ENCODE data around the gene FGF18. TPM values are rescaled to one million over a fixed set of nuclear protein-coding genes. Genes with fewer than 3 reads are reported as not detected.

FGF18 gene
- total and polyA plus RNA-seq, 9 of the 15 experiments (the other 6 are each of a cell fraction or from before 2014, with no cell fraction given) = 0.05 to 0.18 (median 0.11) TPM; not detected in 6

- no peak for TF ChIP-seq MXI1 (IDR thresholded peaks at IDR 0.05; ENCODE audit: low read depth, low read length)
- TF ChIP-seq KLF16 (IDR thresholded peaks at IDR 0.05) = 0 out of 2 replicates have a peak, but pooled peaks have one; percentile 32
- no peak for TF ChIP-seq FOS (IDR thresholded peaks at IDR 0.05; ENCODE audit: extremely low read depth, insufficient read length)
- TF ChIP-seq THRAP3 (IDR thresholded peaks at IDR 0.05; ENCODE audit: borderline replicate concordance) = no peak
- TF ChIP-seq CHCHD3 (CRISPR knock-in tag; IDR thresholded peaks at IDR 0.05) = no peak
- TF ChIP-seq DIDO1 (tag; IDR thresholded peaks at IDR 0.05; ENCODE audit: low read depth) = peak; percentile 54; the same call in 1 of the 2 replicates
- no peak for TF ChIP-seq PCBP1 (IDR thresholded peaks at IDR 0.05; ENCODE audit: low read depth, low read length, poor library complexity, severe bottlenecking)
- no peak for TF ChIP-seq MEF2A (IDR thresholded peaks at IDR 0.05; ENCODE audit: control insufficient read depth, low read depth, low read length)
- TF ChIP-seq SMAD3 (CRISPR knock-in tag; conservative IDR thresholded peaks at IDR 0.05) = no peak
- no peak for TF ChIP-seq ZNF395 (CRISPR knock-in tag; IDR thresholded peaks at IDR 0.05)
- TF ChIP-seq ZNF449 (CRISPR knock-in tag; IDR thresholded peaks at IDR 0.05) = no peak
- TF ChIP-seq KAT2B (IDR thresholded peaks at IDR 0.05; ENCODE audit: low read depth, low read length) = no peak
- TF ChIP-seq SREBF2 (CRISPR knock-in tag; IDR thresholded peaks at IDR 0.05) = no peak
- no peak for TF ChIP-seq ADNP (tag; IDR thresholded peaks at IDR 0.05)
- TF ChIP-seq TCFL5 (CRISPR knock-in tag; conservative IDR thresholded peaks at IDR 0.05) = no peak
- TF ChIP-seq TSC22D4 (tag; IDR thresholded peaks at IDR 0.05) = no peak
- no peak for TF ChIP-seq ZNF512 (tag; IDR thresholded peaks at IDR 0.05)
- TF ChIP-seq SP1 (CRISPR knock-in tag; IDR thresholded peaks at IDR 0.05) = no peak
- TF ChIP-seq SLC30A9 (CRISPR knock-in tag; IDR thresholded peaks at IDR 0.05) = no peak
- no peak for TF ChIP-seq ZBED1 (IDR thresholded peaks at IDR 0.05)
- no peak for TF ChIP-seq CAMTA2 (CRISPR knock-in tag; conservative IDR thresholded peaks at IDR 0.05)
- no peak for TF ChIP-seq ZNF311 (CRISPR knock-in tag; IDR thresholded peaks at IDR 0.05)
- TF ChIP-seq BRF1 (IDR thresholded peaks at IDR 0.05; ENCODE audit: borderline replicate concordance, extremely low read depth, insufficient read length) = no peak
- no peak for TF ChIP-seq TEAD2 (tag; IDR thresholded peaks at IDR 0.05)
- no peak for TF ChIP-seq HMGXB4 (CRISPR knock-in tag; IDR thresholded peaks at IDR 0.05)
- TF ChIP-seq PYGO2 (tag; IDR thresholded peaks at IDR 0.05) = no peak
These were observed 57.7 kb downstream of the FGF18 start (continued) for GRCh38 chr5:171477101-171477500.
